8988T (cell line): Measurements from ENCODE around the gene XYLT2.
"Not testable (repeated sequence)": the region's sequence is repeated elsewhere in the genome, so short reads cannot be mapped to it uniquely, and the experiment has no call there.

Experiments used
- DNase-seq: peaks from one replicate; pipeline ENCODE4 v3.0.0; 2011

Gene XYLT2

DNA sequence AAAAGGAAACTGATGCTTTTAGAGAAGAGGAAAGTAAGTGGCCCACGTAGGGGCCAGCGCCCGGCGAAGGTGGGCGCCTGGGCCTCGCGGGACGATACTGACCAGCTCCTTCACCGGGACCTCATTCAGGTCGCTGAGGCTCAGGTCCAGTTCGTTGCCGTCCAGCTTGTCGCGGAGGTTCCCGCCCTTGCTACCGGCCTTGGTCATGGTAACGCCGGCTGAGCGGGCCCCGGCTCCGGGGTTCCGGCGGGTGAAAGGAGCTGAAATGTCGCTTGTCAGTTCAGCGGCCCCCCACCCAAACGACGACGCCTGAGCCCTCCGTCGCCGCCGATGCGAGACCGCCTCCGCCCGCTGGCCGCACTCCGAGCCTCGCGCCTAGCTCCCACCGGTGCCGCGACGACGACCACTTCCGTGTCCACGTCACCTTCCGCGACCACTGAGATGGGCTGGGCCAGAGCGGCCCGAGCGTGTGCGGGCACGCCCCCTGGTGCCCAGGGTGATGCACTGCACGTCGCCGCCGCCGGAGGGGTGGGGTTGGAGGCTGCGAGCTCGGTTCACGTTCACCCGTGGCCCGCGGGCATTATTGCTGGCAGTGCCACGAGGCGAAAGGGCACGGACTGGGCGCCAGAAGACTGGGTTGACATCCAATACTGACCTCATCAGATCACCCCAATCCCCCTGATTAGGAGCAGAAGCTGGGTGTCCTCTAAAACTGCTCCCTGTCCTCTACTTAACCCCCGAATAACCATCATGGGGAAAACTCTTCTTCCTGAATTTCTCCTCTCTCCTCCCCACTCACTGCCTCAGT is 51.4 kb downstream of the XYLT2 start, which contains the start of gene LRRC59:
LRRC59 (minus strand) TSS at position 413 of the 808 bp plus-strand sequence; CDS start at position 207, 206 bp downstream.
- peak; percentile 83 for DNase-seq

DNA sequence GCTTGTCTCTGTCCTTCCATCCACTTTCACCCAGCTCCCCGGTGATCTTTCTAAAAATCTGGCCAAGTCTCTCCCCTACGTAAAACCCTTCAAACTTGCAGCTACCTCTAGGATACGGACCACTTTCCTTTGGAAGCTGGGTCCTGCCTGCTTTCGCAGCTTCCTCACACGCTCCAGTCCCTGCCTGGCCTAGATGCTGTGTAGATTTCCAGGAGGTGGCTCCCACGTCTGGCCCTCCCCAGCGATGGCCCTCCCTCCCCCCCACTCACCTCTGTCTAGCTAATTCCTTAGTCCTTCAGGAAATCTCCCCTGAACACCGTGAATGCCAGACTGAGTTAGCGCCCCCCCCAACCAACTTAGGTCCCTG is 52.0 kb downstream of the XYLT2 start:
- DNase-seq: no peak

DNA sequence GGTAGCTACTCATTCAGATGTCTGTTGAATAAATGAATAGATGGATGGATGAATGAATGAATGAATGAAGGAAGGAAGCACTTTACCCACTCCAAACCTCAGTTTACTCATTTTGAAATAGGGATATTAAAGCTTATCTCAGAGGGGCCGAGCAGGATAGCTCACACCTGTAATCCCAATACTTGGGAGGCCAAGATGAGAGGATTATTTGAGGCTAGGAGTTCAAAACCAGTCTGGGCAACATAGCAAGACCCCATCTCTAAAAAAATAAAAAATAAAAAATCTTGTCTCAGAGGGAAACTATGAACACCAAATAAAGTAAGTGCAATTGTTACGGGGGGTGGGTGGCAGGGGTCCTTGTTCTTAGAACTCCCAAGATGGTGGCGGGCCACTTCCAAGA is 52.7 kb downstream of the XYLT2 start:
- not testable (repeated sequence) for DNase-seq

DNA sequence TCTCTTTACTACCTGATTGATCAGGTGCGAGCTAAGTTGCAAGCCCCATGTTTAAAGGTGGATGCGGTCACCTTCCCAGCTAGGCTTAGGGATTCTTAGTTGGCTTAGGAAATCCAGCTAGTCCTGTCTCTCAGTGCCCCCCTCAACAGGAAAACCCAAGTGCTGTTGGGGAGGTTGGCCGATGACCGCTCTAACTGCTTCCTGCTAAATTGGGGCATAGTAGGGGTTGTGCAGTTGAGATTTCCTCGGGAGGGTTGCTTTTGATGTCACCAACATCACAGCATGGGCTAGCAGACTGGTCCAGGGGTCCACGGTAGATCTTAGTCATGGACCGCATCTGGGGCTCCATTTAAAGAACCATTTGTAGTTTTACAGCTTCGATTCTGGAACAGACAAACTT is 53.7 kb downstream of the XYLT2 start:
- not testable (repeated sequence) for DNase-seq

DNA sequence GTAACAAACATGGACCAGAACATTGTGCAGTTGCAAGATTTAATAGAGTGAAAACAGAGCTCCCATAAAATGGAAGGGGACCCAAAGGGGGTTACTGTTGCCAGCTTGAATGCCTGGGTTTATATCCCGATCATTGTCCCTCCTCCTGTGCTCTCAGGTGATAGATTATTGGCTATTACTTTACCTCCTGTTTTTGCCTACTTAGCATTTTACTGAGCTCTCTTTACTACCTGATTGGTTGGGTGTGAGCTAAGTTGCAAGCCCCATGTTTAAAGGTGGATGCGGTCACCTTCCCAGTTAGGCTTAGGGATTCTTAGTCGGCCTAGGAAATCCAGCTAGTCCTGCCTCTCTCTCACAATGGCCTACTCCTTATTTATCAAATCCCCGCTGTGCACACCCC is 59.4 kb downstream of the XYLT2 start:
- not testable (repeated sequence) for DNase-seq

DNA sequence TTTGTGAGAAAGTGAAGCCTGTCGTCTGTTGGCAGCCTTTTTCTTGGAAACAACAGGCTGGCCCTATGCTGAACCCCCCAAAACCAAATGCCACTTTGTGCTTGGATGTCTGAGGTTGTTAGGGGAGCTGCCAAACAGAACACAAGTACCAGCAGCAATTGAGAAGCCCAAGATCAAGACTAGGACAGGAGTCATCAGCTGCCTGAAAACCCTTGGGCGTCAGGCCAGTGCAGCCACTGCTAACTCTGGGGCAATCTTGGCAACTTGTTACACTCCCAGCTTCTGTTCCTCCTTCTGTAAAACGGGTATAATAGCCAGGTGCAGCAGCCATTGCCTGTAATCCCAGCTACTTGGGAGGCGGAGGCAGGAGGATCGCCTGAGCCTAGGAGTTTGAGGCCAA is 60.7 kb downstream of the XYLT2 start:
- no peak for DNase-seq

DNA sequence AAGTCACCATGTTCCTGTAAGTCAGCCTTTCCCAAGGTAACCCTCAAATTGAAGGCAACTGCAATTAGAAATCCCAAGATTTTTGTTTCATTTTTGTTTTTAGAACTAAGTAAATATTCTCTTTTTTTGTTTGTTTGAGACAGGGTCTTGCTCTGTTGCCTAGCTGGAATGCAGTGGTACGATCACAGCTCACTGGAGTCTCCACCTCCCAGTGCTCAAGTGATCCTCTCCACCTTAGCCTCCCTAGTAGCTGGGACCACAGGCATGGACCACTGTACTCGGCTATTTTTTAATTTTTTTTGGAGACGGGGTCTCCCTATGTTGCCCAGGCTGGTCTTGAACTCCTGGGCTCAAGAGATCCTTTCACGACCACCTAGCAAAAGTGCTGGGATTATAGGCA is 62.0 kb downstream of the XYLT2 start:
- DNase-seq: no peak
